Thoracic aorta (tissue), 2 donors: Measurements from ENCODE around the gene LEUTX. TPM values are rescaled to one million over a fixed set of nuclear protein-coding genes. Genes with fewer than 3 reads are reported as not detected.

Experiments
- ATAC-seq: fragments of 150-250 bp; one replicate; pipeline ENCODE4 v1.8.0; 2017; ENCODE audit warnings: low read depth; ENCODE audit not compliant: insufficient number of reproducible peaks, low FRiP score
- DNase-seq: peaks from one replicate; pipeline ENCODE4 v3.0.0-alpha.2; 2020; ENCODE audit warnings: low spot score
- H3K27ac ChIP-seq, 2 donors: fragments of 200-600 bp; sonication (generic); 1 replicate in 1 of 2; 2 replicates in 1 of 2; pipeline ENCODE4 v1.5.1; 2016; ENCODE audit warnings: mild to moderate bottlenecking in 2 of 2, moderate library complexity in 2 of 2
- H3K27me3 ChIP-seq: fragments of 200-600 bp; sonication (generic); replicated peaks from 2 replicates; pipeline ENCODE4 v1.6.0; 2016; ENCODE audit warnings: mild to moderate bottlenecking; ENCODE audit not compliant: insufficient read depth
- H3K36me3 ChIP-seq: fragments of 200-600 bp; sonication (generic); one replicate; pipeline ENCODE4 v1.5.1; 2016
- H3K4me1 ChIP-seq, 2 donors: fragments of 200-600 bp; sonication (generic); 1 replicate in 1 of 2; 2 replicates in 1 of 2; pipeline versions ENCODE4 v1.5.1 to v1.6.0; 2016; ENCODE audit warnings: low read depth in 2 of 2, mild to moderate bottlenecking in 1 of 2; ENCODE audit not compliant: control insufficient read depth in 1 of 2
- H3K4me3 ChIP-seq: fragments of 200-600 bp; sonication (generic); 2 replicates; pipeline ENCODE4 v1.5.1; 2016; ENCODE audit warnings: mild to moderate bottlenecking
- H3K9me3 ChIP-seq: fragments of 200-600 bp; sonication (generic); 2 replicates; pipeline ENCODE4 v1.5.1; 2016
- CTCF ChIP-seq: fragments of 200-600 bp; sonication (generic); IDR thresholded peaks from one replicate; pipeline ENCODE4 v1.5.1; 2019; ENCODE audit warnings: antibody characterized with exemption
- total RNA-seq, 2 donors: library from RNA; depleted of rRNA; stranded (reverse); fragments of >200 nt; gene quantifications; one replicate each; pipeline versions ENCODE4 v1.1.0 to v1.2.3, GENCODE V29; 2016

The LEUTX gene
- total RNA-seq, 2 donors from 2014 or later = not detected

GRCh38 chr19:39795001-39795400 lies 16.3 kb downstream of the LEUTX start:
- Histone ChIP-seq H3K9me3 (no peaks in the 10 kb centered on the region), H3K27me3 (no peaks in the 10 kb centered on the region), H3K36me3 (no peaks in the 10 kb centered on the region), H3K4me1 (no peaks in the 10 kb centered on the region), H3K27ac (no peak overlapping the region), H3K4me3 (no peak overlapping the region)
- TF ChIP-seq CTCF = no peak
- ATAC-seq (no peak), DNase-seq (no peak)

GRCh38 chr19:39796000-39796498 lies 17.4 kb downstream of the LEUTX start:
- Histone ChIP-seq H3K36me3 (no peaks in the 10 kb centered on the region), H3K27me3 (no peaks in the 10 kb centered on the region), H3K9me3 (no peaks in the 10 kb centered on the region), H3K4me1 (no peaks in the 10 kb centered on the region), H3K27ac (no peak overlapping the region), H3K4me3 (no peak overlapping the region)
- no peak for TF ChIP-seq CTCF
- ATAC-seq (no peak), DNase-seq (no peak)

- no peaks in the 10 kb centered on the region for H3K9me3 ChIP-seq
- TF ChIP-seq CTCF = no peak
- H3K36me3 ChIP-seq = no peaks in the 10 kb centered on the region
- DNase-seq (no peak), ATAC-seq (no peak)
- no peaks in the 10 kb centered on the region for H3K27me3 ChIP-seq
- no peak overlapping the region for H3K4me3 ChIP-seq
- H3K27ac ChIP-seq = no peak overlapping the region
- no peaks in the 10 kb centered on the region for H3K4me1 ChIP-seq
Observed at GRCh38 chr19:39797083-39797482, 18.4 kb downstream of the LEUTX start.

GRCh38 chr19:39802958-39803357 lies 24.3 kb downstream of the LEUTX start:
- no peak for DNase-seq
- Histone ChIP-seq H3K27me3 (no peaks in the 10 kb centered on the region), H3K9me3 (no peaks in the 10 kb centered on the region), H3K4me1 (no peaks in the 10 kb centered on the region), H3K36me3 (no peaks in the 10 kb centered on the region), H3K4me3 (no peak overlapping the region), H3K27ac (no peak overlapping the region)
- no peak for ATAC-seq
- TF ChIP-seq CTCF = no peak

- no peak for TF ChIP-seq CTCF
- ATAC-seq (no peak), DNase-seq (no peak)
- H3K4me1 ChIP-seq = no peaks in the 10 kb centered on the region
- H3K36me3 ChIP-seq = no peaks in the 10 kb centered on the region
- H3K9me3 ChIP-seq = no peaks in the 10 kb centered on the region
- H3K4me3 ChIP-seq = no peak overlapping the region
- no peak overlapping the region for H3K27ac ChIP-seq
- no peaks in the 10 kb centered on the region for H3K27me3 ChIP-seq
Observed at GRCh38 chr19:39805104-39805503, 26.4 kb downstream of the LEUTX start.
